Non-pigmented ciliary epithelial cell (primary cell): Measurements from ENCODE around the gene SPDEF.

ENCODE experiments used
- DNase-seq: peaks from one replicate; pipeline ENCODE4 v3.0.0-alpha.2; 2010; ENCODE audit warnings: low read depth

Gene SPDEF

GRCh38 chr6:34527751-34528670 is 28.1 kb downstream of the SPDEF start:
- no peak for DNase-seq

GRCh38 chr6:34526992-34527728 is 29.0 kb downstream of the SPDEF start:
- no peak for DNase-seq

- DNase-seq, result no peak
Measured at GRCh38 chr6:34526241-34526972, 29.7 kb downstream of the SPDEF start.

GRCh38 chr6:34525431-34526175 is 30.5 kb downstream of the SPDEF start:
- no peak for DNase-seq

- no peak for DNase-seq
Measured at GRCh38 chr6:34524971-34525370, 31.2 kb downstream of the SPDEF start.

GRCh38 chr6:34524499-34524898 is 31.6 kb downstream of the SPDEF start:
- DNase-seq, result no peak

- DNase-seq, result no peak
Measured at GRCh38 chr6:34523441-34524206, 32.5 kb downstream of the SPDEF start.

GRCh38 chr6:34522761-34523160 is 33.4 kb downstream of the SPDEF start:
- DNase-seq, result no peak

- DNase-seq, result no peak
Measured at GRCh38 chr6:34521463-34522285, 34.5 kb downstream of the SPDEF start.

GRCh38 chr6:34520645-34521462 is 35.3 kb downstream of the SPDEF start:
- no peak for DNase-seq

GRCh38 chr6:34519971-34520644 is 36.0 kb downstream of the SPDEF start:
- no peak for DNase-seq

- no peak for DNase-seq
Measured at GRCh38 chr6:34518669-34519365, 37.3 kb downstream of the SPDEF start.

GRCh38 chr6:34517966-34518365 is 38.2 kb downstream of the SPDEF start:
- DNase-seq, result no peak

GRCh38 chr6:34517461-34517881 is 38.7 kb downstream of the SPDEF start:
- DNase-seq, result no peak

- DNase-seq, result no peak
Measured at GRCh38 chr6:34516391-34517324, 39.5 kb downstream of the SPDEF start.

- no peak for DNase-seq
Measured at GRCh38 chr6:34515473-34516387, 40.4 kb downstream of the SPDEF start.
